A204.1 (cell line): Measurements from ENCODE around the gene PCSK5.

ENCODE experiments used
- FAIRE-seq: peaks from 2 replicates; lab custom pipeline; 2012; peaks lifted over from hg19 to GRCh38; lab: Jason Lieb, UNC

PCSK5 gene

GRCh38 chr9:76150013-76150412 lies 259.5 kb downstream of the PCSK5 start:
- no peak for FAIRE-seq

GRCh38 chr9:76151267-76151666 lies 260.8 kb downstream of the PCSK5 start:
- FAIRE-seq = no peak

- FAIRE-seq = no peak
Measured at GRCh38 chr9:76153339-76153738, 262.9 kb downstream of the PCSK5 start.

GRCh38 chr9:76153902-76154629 lies 263.6 kb downstream of the PCSK5 start:
- FAIRE-seq = no peak

GRCh38 chr9:76155361-76155760 lies 264.9 kb downstream of the PCSK5 start:
- FAIRE-seq = no peak

- FAIRE-seq = no peak
Measured at GRCh38 chr9:76158713-76159112, 268.2 kb downstream of the PCSK5 start.

- FAIRE-seq = no peak
Measured at GRCh38 chr9:76159293-76159926, 268.9 kb downstream of the PCSK5 start.

- no peak for FAIRE-seq
Measured at GRCh38 chr9:76161106-76161505, 270.6 kb downstream of the PCSK5 start.

GRCh38 chr9:76161541-76161940 lies 271.1 kb downstream of the PCSK5 start:
- no peak for FAIRE-seq

GRCh38 chr9:76162086-76162730 lies 271.7 kb downstream of the PCSK5 start:
- FAIRE-seq = no peak

GRCh38 chr9:76162751-76163500 lies 272.5 kb downstream of the PCSK5 start:
- FAIRE-seq = no peak

GRCh38 chr9:76166526-76166925 lies 276.1 kb downstream of the PCSK5 start:
- no peak for FAIRE-seq

- no peak for FAIRE-seq
Measured at GRCh38 chr9:76176171-76176570, 285.7 kb downstream of the PCSK5 start.

GRCh38 chr9:76177931-76178330 lies 287.5 kb downstream of the PCSK5 start:
- no peak for FAIRE-seq

- no peak for FAIRE-seq
Measured at GRCh38 chr9:76180541-76180940, 290.1 kb downstream of the PCSK5 start.

GRCh38 chr9:76181020-76181641 lies 290.7 kb downstream of the PCSK5 start:
- FAIRE-seq = no peak

GRCh38 chr9:76181781-76182180 lies 291.3 kb downstream of the PCSK5 start:
- FAIRE-seq = no peak

- FAIRE-seq = no peak
Measured at GRCh38 chr9:76185432-76185831, 295.0 kb downstream of the PCSK5 start.

- no peak for FAIRE-seq
Measured at GRCh38 chr9:76188286-76188685, 297.8 kb downstream of the PCSK5 start.

GRCh38 chr9:76188905-76189304 lies 298.4 kb downstream of the PCSK5 start:
- no peak for FAIRE-seq

- FAIRE-seq = no peak
Measured at GRCh38 chr9:76191493-76191892, 301.0 kb downstream of the PCSK5 start.

GRCh38 chr9:76192013-76192412 lies 301.5 kb downstream of the PCSK5 start:
- no peak for FAIRE-seq
